Ishikawa (cell line): ENCODE data around the gene CTNNBL1.

ENCODE experiments used
- CEBPB ChIP-seq: IDR thresholded peaks from 2 replicates; pipeline ENCODE4 v1.6.1; 2012
- CREB1 ChIP-seq: IDR thresholded peaks from 2 replicates; pipeline ENCODE4 v1.6.1; 2012; ENCODE audit warnings: low read depth
- EGR1 ChIP-seq: IDR thresholded peaks from 2 replicates; pipeline ENCODE4 v1.6.1; 2012
- EP300 ChIP-seq: IDR thresholded peaks from 2 replicates; pipeline ENCODE4 v1.6.1; 2012; ENCODE audit warnings: borderline replicate concordance
- FOXM1 ChIP-seq: IDR thresholded peaks from 2 replicates; pipeline ENCODE4 v1.6.1; 2012; ENCODE audit warnings: low read depth, borderline replicate concordance
- NFIC ChIP-seq: IDR thresholded peaks from 2 replicates; pipeline ENCODE4 v1.6.1; 2012
- RAD21 ChIP-seq: IDR thresholded peaks from 2 replicates; pipeline ENCODE4 v1.6.1; 2012; ENCODE audit warnings: low read depth
- TAF1 ChIP-seq: IDR thresholded peaks from 2 replicates; pipeline ENCODE4 v1.6.1; 2012; ENCODE audit warnings: low read depth, mild to moderate bottlenecking
- TCF12 ChIP-seq: IDR thresholded peaks from 2 replicates; pipeline ENCODE4 v1.6.1; 2012; ENCODE audit warnings: low read depth
- TEAD4 ChIP-seq: IDR thresholded peaks from 2 replicates; pipeline ENCODE4 v1.6.1; 2012
- USF1 ChIP-seq: IDR thresholded peaks from 2 replicates; pipeline ENCODE4 v1.6.1; 2012
- YY1 ChIP-seq: IDR thresholded peaks from 2 replicates; pipeline ENCODE4 v1.6.1; 2012; ENCODE audit warnings: low read depth
- ZBTB7A ChIP-seq: IDR thresholded peaks from 2 replicates; pipeline ENCODE4 v1.6.1; 2012; ENCODE audit warnings: low read depth
- TF ChIP-seq, protein P1 (sequence below): IDR thresholded peaks from 2 replicates; pipeline ENCODE4 v1.6.1; 2012
- TF ChIP-seq, protein P2 (sequence below): IDR thresholded peaks from 2 replicates; pipeline ENCODE4 v1.6.1; 2012; ENCODE audit warnings: low read depth, mild to moderate bottlenecking

CTNNBL1 gene

DNA sequence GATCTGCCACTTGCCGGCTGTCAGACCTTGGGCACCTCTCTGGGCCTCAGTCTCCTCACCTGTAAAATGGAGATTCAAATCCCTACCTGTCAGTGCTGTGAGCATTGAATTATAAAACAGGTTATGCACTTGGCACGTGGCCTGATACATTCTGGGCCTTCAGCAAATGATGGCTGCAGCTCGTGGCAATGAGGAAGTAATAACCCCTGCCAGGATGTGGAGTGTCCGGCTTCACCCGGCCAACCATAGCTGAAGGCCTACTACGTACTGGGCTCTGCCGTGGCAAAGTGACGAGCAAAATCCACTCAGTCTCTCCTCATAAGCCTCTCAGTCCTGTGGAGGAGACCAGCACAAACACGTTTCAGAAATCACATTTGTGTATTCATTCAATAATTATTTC, 198.2 kb downstream of the CTNNBL1 start:
- no peak for TF ChIP-seq FOXM1
- TF ChIP-seq YY1, result no peak
- TF ChIP-seq TCF12, result no peak
- TF ChIP-seq NFIC, result no peak
- TF ChIP-seq, protein P1, sequence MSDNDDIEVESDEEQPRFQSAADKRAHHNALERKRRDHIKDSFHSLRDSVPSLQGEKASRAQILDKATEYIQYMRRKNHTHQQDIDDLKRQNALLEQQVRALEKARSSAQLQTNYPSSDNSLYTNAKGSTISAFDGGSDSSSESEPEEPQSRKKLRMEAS, result no peak
- TF ChIP-seq EP300, result no peak
- TF ChIP-seq EGR1, result no peak
- TF ChIP-seq USF1, result no peak
- TF ChIP-seq TEAD4, result no peak
- TF ChIP-seq ZBTB7A, result no peak
- TF ChIP-seq, protein P2, sequence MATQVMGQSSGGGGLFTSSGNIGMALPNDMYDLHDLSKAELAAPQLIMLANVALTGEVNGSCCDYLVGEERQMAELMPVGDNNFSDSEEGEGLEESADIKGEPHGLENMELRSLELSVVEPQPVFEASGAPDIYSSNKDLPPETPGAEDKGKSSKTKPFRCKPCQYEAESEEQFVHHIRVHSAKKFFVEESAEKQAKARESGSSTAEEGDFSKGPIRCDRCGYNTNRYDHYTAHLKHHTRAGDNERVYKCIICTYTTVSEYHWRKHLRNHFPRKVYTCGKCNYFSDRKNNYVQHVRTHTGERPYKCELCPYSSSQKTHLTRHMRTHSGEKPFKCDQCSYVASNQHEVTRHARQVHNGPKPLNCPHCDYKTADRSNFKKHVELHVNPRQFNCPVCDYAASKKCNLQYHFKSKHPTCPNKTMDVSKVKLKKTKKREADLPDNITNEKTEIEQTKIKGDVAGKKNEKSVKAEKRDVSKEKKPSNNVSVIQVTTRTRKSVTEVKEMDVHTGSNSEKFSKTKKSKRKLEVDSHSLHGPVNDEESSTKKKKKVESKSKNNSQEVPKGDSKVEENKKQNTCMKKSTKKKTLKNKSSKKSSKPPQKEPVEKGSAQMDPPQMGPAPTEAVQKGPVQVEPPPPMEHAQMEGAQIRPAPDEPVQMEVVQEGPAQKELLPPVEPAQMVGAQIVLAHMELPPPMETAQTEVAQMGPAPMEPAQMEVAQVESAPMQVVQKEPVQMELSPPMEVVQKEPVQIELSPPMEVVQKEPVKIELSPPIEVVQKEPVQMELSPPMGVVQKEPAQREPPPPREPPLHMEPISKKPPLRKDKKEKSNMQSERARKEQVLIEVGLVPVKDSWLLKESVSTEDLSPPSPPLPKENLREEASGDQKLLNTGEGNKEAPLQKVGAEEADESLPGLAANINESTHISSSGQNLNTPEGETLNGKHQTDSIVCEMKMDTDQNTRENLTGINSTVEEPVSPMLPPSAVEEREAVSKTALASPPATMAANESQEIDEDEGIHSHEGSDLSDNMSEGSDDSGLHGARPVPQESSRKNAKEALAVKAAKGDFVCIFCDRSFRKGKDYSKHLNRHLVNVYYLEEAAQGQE, result no peak
- no peak for TF ChIP-seq CEBPB
- TF ChIP-seq RAD21, result no peak
- no peak for TF ChIP-seq TAF1
- TF ChIP-seq CREB1, result no peak

GRCh38 chr20:37893566-37894241, 199.9 kb downstream of the CTNNBL1 start:
- TF ChIP-seq CREB1 (no peak), NFIC (no peak), CEBPB (no peak), FOXM1 (no peak), EP300 (no peak), TCF12 (no peak), RAD21 (no peak)

- TF ChIP-seq CEBPB (no peak), NFIC (no peak), USF1 (no peak), RAD21 (no peak), TAF1 (no peak), YY1 (no peak), TEAD4 (no peak), CREB1 (no peak), ZBTB7A (no peak), FOXM1 (no peak), EP300 (no peak), EGR1 (no peak), TCF12 (no peak)
- TF ChIP-seq, protein P2, result no peak
Observed at GRCh38 chr20:37894454-37894853, 200.6 kb downstream of the CTNNBL1 start.

GRCh38 chr20:37895166-37895565, 201.3 kb downstream of the CTNNBL1 start:
- no peak for TF ChIP-seq ZBTB7A
- no peak for TF ChIP-seq EGR1
- no peak for TF ChIP-seq FOXM1
- no peak for TF ChIP-seq EP300
- TF ChIP-seq, protein P2, result no peak
- no peak for TF ChIP-seq CEBPB
- no peak for TF ChIP-seq YY1
- no peak for TF ChIP-seq TEAD4
- TF ChIP-seq CREB1, result no peak
- TF ChIP-seq NFIC, result no peak
- no peak for TF ChIP-seq TCF12
- no peak for TF ChIP-seq RAD21
- no peak for TF ChIP-seq USF1
- TF ChIP-seq TAF1, result no peak
- TF ChIP-seq, protein P1, result no peak
